GM19463 (cell line): ENCODE data around the gene WSCD2.

Source experiments
- ATAC-seq: cut with Tn5 transposase; IDR thresholded peaks from one replicate; pipeline ENCODE4 v1.9.1; 2021; ENCODE audit warnings: mild to moderate bottlenecking, moderate library complexity; ENCODE audit not compliant: unreplicated experiment

WSCD2 gene

DNA sequence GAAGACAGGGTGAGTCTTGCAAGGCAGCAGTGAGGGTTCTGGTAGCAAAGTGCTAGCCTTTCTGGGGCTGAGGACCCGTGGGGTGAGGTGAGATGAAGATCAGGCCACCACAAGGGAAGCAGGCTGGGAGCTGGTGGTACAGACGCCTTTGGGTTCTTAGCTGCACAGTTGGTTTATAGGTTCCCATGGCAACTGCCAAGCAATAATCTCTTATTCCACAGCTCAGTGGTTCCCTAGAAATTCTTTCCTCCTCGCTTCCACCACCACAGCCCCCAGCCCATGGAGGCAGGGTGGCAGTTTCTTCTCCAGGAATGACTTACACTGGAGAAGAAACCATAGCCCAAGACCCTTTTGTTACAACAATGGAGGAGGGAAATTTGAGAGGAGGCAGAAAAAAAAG lies 127.9 kb downstream of the WSCD2 start:
- ATAC-seq = no peak

DNA sequence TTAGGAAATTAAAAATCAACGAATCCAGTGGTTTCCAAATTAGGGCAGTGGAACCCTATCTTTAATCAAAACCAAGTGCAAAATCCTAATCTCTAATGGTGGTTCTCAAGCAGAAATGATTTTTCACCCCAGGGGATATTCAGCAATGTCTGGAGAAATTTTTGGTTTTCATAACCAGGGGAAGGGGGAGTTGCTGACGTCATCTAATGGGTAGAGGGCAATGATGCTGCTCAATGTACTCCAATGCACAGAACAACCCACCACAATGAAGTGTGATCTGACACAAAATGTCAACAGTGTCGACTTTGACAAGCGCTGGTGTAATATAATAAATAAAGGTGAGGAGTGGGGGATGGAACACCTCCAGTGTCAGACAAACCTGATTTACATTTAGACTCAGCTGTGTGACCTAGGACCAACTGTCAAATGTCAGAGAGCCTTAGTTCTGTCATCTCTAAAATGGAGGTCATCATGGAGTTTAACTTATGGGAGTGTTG lies 128.6 kb downstream of the WSCD2 start:
- no peak for ATAC-seq

DNA sequence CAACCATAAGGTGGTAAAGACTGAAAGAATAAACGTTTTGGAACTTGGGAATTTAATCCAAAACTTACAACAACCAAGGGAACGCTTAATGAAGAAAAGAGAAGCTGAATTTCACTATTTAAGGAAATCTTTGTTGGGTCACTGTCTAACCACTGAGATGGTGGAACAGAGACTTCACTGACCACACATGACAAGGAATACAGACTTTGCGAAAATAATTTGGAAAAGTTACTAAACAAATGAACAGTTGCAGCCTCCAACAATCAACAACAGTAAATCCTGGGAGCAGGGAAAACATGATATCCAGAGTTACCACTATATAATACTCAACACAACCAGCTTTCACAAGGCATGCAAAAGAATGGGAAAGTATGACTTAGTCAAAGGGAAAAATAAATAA lies 131.0 kb downstream of the WSCD2 start:
- no peak for ATAC-seq

DNA sequence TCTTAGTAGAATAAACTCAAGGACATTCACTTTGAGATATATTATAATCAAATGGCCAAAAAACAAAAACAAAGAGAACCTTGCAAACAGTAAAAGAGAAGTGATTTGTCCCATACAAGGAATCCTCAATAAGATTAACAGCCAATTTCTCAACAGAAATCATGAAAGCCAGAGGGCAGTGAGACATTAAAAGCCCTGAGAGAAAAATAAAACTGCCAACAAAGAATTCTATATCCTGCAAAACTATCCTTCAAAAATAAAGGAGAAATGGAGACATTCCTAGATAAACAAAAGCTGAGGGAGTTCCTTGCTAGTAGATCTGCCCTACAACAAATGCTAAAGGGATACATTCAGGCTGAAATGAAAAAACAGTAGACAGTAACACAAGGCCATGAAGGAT lies 131.9 kb downstream of the WSCD2 start:
- ATAC-seq = no peak

DNA sequence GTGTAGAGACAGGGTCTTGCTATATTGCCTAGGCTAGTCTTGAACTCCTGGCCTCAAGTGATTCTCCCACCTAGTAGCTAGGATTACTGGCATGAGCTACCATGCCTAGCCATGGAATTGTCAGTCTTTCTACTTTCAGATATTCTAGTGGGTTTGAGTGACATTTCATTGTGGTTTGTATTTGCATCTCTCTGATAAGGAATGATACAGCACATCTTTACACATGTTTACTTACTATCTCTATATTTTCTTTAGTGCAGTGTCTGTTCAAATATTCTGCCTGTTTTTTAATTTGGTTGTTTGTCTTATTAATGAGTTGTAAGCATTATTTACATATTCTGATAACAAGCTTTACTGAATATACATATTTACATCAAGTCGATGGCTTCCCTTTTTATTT lies 136.4 kb downstream of the WSCD2 start:
- no peak for ATAC-seq

DNA sequence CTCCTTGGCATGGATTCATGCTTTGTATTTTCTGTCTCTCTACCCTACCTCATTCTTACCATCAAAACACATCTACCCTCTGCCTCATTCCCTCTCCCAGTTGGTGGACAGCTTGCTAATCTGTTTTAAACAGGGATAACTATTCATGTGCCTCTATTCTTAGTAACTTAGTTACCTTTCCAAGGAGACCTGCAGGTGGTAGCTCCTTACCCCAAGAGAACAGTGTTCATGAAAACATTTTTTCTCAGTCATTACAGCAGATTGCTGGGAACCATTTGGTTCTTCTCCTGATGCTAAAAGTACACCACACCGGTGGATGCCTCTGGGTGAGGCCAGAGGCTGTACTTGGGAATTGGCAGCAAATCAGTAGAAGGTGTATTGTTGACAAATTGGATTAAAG lies 137.0 kb downstream of the WSCD2 start:
- ATAC-seq = no peak

DNA sequence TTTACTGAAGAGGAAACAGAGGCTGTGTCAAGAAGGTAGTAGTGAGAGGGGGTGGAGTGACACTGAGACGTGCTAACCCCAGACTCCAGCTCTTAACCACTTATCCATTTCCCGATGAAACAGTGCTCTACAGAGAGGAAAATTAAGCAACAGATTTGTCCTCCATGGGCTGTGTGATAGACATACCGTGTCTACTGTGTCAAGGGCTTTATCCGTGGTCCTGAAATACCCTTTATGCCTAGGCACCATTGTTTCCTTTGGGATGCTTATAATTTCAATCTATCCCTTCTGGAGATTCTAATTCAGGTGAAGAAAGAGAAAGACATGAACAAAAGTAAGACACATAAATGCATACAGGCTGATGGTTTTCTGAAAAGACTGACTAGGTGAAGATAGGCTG lies 138.4 kb downstream of the WSCD2 start:
- ATAC-seq = no peak

DNA sequence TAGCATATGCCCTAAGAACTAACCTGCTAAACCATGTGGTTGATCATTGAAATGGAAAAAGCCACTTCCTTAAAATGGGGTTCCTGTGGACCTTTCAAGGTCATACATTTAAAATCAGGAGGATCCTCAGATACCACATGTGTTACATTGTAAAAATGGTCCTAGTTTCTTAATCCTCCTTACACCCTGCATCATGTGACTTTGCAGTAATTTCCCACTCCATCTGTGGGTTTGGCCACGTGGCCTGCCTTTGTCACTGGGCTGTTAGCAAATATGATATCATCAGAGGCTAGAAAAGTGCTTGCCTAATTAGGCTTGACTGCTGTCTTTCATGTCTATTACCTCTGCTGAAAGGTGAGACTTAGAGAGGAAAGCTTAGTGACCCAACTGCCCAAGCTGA lies 139.3 kb downstream of the WSCD2 start:
- no peak for ATAC-seq

DNA sequence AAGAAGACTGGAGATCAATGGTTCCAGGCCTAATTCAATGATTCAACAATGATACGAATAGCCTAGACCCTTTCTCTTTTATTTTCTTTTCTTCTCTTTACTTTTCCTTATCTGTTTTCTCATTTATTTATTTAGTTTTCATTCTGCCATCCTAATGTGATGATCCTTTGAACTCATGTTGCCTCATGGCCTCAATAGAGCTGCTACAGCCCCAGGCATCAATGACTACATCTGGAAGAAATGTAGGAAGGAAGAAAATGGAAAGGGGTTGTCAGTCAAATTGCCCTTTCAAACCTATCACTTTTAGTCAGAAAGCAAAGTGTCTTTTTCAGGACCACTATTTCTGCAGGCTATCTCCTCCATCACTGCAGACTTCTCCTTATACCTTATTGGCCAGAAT lies 140.1 kb downstream of the WSCD2 start:
- no peak for ATAC-seq

DNA sequence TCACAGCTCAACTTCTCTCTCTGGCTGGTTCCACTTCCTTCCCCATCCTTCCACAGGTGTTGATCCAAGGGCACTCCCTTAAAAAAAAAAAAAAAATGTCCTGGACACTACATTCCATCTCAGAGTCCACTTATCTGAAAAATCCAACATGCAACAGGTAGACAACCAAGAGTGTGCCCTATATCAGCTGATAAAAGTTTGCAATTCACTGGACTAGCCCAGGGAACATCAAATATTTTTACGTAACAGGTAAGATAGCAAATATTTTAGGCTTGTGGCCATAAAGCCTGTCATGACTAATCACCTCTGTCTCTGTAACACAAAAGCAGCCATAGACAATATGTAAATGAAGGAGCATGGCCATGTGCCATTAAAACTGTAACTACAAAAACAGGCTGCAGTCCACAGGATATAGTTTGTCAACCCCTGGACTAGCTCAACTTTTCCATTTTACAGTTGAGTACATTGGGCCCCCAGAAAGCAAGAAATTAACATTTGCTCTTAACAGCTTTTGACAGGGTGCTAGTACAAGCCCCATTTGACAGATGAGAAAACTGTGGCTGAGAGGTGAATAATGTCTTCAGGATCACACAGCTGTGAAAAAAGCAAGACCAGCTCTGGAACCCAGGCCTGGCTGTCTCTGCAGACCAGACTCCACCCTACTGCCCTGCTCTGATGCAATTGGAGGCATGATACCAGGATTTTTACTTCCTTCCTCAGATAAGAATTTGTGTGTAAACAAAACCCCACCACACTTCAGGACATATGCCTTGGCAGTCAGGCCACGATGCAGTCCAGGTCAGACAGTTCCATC lies 141.2 kb downstream of the WSCD2 start:
- no peak for ATAC-seq

DNA sequence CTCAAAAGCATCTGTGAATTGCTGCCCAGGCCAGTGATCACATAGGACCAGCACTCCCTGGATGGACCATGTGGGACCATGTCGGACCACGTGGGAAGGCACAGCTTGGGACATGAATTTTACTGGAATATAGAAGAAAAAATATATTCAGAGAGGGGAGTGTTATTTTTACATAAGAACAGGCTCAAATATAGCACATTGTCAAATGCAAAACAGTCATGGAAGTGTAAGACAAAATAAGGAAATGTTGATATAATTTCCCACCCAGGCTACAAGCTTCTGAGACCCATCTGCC lies 141.7 kb downstream of the WSCD2 start:
- no peak for ATAC-seq

DNA sequence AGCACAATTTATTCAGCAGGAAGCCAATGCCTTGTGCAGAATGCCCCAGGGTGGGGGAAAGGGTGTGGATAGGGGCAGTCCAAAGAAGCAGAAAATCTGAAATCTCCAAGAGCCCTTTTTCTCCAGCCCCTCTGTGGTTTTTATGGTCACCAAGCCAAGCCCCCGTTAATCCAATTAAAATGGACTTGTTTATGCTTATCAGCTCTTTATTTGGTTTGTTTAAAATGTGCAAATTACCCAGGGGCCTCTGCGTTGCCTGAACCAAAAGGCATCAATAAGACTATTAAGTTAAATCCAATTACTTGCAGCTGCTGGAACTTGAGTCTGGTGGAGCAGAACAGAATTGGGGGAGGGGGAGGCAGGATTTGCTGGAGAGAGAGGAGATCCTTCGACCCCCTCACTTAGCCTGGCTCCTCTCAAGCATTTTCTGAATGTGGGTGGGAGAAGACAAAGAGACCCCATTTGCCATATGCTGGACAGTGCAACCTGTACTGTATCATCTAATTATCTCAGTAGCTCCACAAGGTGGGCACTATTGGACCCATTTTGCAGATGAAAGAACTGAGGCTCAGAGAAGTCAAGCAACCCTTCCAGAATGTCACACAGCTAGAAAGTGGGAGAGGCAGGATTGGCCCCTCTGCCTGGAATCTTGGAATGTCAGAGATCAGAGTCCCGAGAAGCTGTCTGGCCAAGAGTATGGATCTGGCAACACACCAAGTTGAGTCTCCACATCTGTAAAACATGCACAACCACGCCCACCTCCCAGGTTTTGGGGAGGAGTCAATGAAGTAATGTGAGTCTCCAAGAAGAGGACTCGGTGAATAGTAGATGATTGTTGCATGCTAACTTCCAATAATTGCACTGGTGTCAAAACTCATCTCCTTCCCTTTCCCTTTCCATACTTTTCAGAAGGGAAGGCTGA lies 143.1 kb downstream of the WSCD2 start:
- ATAC-seq = no peak

DNA sequence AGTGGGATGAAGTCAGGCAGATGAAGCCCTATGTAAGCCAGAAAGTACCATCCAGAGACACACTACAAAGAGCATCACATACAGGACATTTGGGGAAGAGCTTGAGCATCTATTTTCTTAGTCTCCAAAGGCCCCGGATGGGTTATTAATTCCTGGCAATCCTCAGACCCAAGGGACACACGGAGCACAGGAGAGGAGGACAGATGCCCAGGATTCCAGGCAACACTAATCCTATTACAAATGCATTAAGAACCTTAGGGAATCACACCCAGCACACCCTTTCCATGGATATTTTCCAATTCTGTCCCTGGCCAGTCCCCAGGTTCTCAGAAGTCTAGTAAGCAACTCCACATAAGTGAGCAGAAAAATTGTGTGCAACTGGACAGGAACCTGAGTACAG lies 144.1 kb downstream of the WSCD2 start:
- no peak for ATAC-seq

DNA sequence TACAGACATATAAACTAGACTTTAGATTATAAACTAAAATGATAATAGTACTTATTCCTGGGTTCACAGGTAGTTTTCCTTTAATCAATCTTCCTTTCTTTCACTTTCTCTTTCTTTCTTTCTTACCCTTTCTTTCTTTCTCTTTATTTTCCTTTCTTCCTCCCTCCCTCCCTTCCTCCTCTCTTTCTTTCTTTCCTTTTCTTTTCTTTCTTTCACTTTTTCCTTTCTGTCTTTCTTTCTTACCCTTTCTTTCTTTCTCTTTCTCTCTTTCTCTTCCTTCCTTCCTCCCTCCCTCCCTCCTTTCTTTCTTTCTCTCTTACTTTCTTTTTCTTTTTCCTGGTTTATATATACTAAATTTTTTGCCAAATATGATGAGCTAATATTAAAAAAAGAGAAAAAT lies 148.5 kb downstream of the WSCD2 start:
- ATAC-seq = no peak

DNA sequence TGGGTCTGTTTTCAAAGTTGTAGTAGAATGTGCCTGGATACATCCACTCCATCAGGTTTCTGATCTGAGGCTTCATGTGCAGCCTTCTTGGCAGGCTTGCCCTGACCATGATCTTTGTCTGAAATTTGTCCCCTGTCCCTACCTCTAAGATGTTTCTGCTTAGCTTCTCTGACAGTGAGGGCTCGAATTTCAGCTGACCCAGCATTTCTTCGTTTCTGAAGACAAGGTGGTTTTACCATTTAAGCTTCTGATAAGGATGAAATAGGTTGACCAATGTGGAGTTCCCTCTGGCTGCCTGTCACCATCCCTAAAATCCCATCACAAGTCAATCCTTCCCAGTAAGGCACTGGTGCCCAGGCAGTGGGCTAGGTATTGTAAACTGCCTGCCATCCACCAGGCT lies 153.1 kb downstream of the WSCD2 start:
- no peak for ATAC-seq

DNA sequence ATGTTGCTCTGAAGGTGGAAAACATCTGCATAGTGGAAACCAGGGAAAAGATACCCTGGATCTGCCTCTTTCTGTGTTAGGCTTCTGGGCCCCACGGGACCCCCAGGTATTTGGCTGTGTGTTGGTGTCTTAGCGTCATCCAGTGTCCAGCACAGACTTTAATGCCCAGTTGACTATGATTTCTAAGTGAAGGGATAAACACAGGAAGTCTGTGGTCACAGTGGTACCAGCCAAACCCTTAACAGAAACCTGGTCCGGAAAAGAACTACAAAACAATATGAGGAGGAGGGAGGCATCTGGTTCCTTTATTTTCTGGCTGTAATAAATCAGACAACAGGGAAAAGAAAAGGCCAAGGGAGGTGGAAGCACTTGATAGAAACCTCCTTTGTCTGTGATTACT lies 153.6 kb downstream of the WSCD2 start:
- no peak for ATAC-seq

DNA sequence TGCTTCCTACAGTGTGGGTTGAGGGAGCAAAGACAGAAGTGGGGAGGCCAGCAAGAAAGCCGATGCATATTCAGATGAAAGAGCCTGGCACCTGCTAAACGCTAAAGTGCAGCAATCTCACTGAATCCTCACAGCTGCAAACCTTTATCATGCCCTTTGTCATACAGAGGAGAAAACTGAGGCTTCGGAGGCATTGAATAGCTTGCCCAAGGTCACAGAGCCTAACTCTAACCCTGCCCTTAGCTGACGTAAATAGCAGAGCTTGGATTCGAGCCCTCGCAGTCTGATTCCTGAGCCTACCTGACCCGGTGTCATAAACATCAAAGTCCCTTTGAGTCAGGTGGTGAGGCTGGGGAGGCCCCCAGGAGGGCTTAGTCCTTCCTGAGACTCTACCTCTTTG lies 155.1 kb downstream of the WSCD2 start:
- ATAC-seq = no peak

DNA sequence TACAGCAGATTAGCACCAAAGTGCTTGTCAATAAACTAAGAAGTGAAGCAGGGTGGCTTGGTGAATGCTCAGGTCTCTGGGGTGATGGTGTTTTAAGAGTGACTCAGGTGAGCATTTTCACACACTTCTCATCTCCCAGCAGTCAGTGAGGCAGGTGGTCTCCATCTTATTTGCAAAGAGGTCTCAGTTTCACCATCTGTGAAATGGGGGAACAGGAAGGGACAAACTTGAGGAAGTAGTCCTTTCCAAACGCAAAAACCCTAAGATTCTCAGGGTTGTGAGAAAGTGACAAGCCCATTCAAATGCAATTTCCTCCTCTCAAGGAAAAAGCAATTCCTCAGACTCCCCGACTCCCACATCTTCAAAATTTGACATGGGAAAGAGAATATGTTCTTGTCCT lies 155.9 kb downstream of the WSCD2 start:
- ATAC-seq = no peak

DNA sequence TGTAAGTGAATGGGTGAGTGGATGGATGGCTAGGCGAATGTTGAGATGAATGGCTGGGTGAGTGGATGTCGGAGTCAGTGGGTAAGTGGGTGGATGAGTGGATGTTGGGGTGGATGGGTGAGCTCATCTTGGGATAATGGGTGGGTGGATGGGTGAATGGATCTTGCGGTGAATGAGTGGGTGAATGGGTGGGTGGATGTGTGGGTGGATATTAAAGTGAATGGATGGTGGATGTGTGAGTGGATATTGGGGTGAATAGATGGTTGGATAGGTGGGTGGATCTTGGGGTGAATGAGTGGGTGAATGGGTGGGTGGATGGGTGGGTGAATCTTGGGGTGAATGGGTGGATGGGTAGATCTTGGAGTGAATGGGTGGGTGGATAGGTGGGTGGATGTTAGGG lies 158.1 kb downstream of the WSCD2 start:
- ATAC-seq = no peak

DNA sequence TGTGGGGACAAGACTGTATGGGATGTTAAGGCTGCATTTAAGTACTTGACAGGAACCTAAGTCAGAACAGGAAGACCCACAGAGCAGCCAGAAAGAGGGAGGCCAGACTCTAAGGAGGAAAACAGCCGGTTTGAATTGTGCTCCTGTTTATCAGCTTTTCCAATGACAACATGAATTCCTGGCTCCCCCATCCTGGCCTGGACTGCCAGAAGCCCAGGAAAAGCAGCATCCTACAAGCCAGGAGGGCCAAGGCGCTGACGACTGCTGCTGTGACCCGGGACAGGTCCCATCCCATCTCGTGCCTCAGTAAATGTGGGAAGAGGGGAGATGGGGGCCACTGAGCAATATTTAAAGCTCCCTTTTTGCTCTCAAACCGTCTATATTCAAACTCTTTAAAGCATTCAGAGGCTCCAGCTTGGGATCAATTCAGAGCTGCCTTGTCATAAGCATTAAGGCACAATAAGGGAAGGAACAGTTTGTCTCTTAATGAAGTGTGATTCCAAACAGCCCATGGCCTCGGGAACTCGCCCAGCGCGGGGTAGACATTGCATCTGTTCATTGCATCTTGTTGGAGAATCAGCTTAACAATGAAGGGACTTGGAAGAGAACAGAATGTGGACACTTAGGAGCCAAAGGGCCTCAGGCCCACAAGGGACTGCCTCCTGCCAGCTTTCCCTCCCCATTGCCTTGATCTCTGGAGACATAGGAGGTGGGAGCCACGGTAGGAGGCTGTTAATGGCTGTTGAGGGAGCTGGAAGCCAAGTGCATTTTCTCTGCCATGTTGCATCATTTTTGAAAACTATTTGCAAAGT lies 160.5 kb downstream of the WSCD2 start:
- no peak for ATAC-seq

DNA sequence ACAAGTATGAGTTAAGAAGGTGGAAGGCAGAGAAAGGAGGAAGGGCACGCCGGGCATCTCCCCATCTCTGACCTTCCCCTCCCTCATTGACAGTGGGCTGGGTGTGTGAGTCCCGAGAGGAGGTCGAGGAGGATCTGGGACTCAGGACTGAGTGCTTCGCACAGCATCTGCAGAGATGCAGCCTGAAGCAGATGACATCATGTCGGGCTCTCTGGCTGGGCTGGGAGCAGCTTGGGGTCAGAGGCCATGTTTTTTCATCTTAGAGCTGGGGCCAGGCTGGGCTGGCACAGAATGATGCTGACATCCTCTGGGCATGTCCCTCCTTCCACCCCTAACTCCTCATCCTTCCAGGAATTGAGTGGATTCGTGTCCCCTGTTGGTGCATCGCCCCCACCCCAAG lies 166.6 kb downstream of the WSCD2 start:
- ATAC-seq = no peak
